Stomach (tissue), 9 donors: ENCODE measurements around the gene NOVA1. TPM values are rescaled to one million over a fixed set of nuclear protein-coding genes. Genes with fewer than 3 reads are reported as not detected.

ENCODE experiments used
- DNase-seq, 2 donors: peaks; one replicate each; pipeline versions ENCODE4 v3.0.0 to v3.0.0-alpha.2; 2013 to 2019
- H3K27ac ChIP-seq, 5 donors: fragments of 200-600 bp in 4 of 5; sonication (generic) in 4 of 5; one replicate each; pipeline ENCODE4 v1.5.1; 2013 to 2019; ENCODE audit warnings: mild to moderate bottlenecking in 1 of 5, moderate library complexity in 1 of 5
- H3K27me3 ChIP-seq, 3 donors: fragments of 200-600 bp; sonication (generic); one replicate each; pipeline ENCODE4 v1.5.1; 2017 to 2019; ENCODE audit warnings: mixed run types in 1 of 3
- H3K36me3 ChIP-seq, 4 donors: fragments of 200-600 bp; sonication (generic); 1 replicate in 3 of 4; 2 replicates in 1 of 4; pipeline ENCODE4 v1.5.1; 2016 to 2019
- H3K4me1 ChIP-seq, 4 donors: fragments of 200-600 bp; sonication (generic); one replicate each; pipeline ENCODE4 v1.5.1; 2016 to 2019
- H3K4me3 ChIP-seq, 4 donors: fragments of 200-600 bp; sonication (generic) in 3 of 4; one replicate each; pipeline ENCODE4 v1.5.1; 2016 to 2019; ENCODE audit warnings: mild to moderate bottlenecking in 1 of 4
- H3K9me3 ChIP-seq, 4 donors: fragments of 200-600 bp; sonication (generic); one replicate each; pipeline ENCODE4 v1.5.1; 2016 to 2019
- CTCF ChIP-seq, 7 experiments: fragments of 450-650 bp in 4 of 7; fragments of 200-600 bp in 3 of 7; sonication (generic) in 3 of 7; IDR thresholded peaks; one replicate each; pipeline ENCODE4 v1.5.1; 2016 to 2019; ENCODE audit warnings: antibody characterized with exemption in 7 of 7, control low read depth in 2 of 7, mild to moderate bottlenecking in 1 of 7
- EP300 ChIP-seq: sonication (generic); formaldehyde crosslinking; IDR thresholded peaks from one replicate; pipeline ENCODE4 v1.6.1; 2017; ENCODE audit warnings: antibody characterized with exemption
- POLR2A ChIP-seq, 4 donors: fragments of 450-650 bp; IDR thresholded peaks; one replicate each; pipeline ENCODE4 v1.6.1; 2016; ENCODE audit warnings: antibody characterized with exemption in 4 of 4, control low read depth in 2 of 4, mild to moderate bottlenecking in 1 of 4, moderate library complexity in 1 of 4
- POLR2AphosphoS5 ChIP-seq, 3 donors: sonication (generic); formaldehyde crosslinking; IDR thresholded peaks; one replicate each; pipeline ENCODE4 v1.6.1; 2016; ENCODE audit warnings: antibody characterized with exemption in 3 of 3
- WGBS, 5 donors: extraction: QIAGEN DNeasy Blood & Tissue Kit in 3 of 5; methylation state at CpG; one replicate each; pipeline versions ENCODE4 v1.1.5 to v1.1.7; 2013 to 2018; 5-methylcytosine and 5-hydroxymethylcytosine counted together
- intact Hi-C: fragments of 100-400 bp; cut with DNase I; formaldehyde crosslinking; loops from one replicate; pipeline ENCODE4 v1.15.1; 2023; ENCODE audit warnings: low total_unique reads
- polyA plus RNA-seq, 3 donors: library from polyadenylated mRNA; stranded (reverse); fragments of 200-250 nt; gene quantifications; one replicate each; pipeline ENCODE4 v1.2.3, GENCODE V29; 2013
- total RNA-seq, 5 donors: library from RNA; depleted of rRNA; stranded (reverse); fragments of >200 nt; gene quantifications; one replicate each; pipeline versions ENCODE4 v1.1.0 to v1.2.3, GENCODE V29; 2014 to 2016
- donor health status: healthy with polysubstance abuse.
- donor health status: Bipolar disorder and iron deficiency.
- donor health status: healthy.

Gene NOVA1
- total and polyA plus RNA-seq, 8 donors, result 1.0 to 25.1 (median 7.9) TPM

- WGBS, 5 donors, result 92 to 96% (median 93%) methylated on average over 4 of the region's 4 CpGs
- Histone ChIP-seq H3K36me3 (no peaks in the 10 kb centered on the region), H3K27me3 (peaks cover 0 to 23% (median 19%) of the 10 kb centered on the region in 3 donors), H3K4me3 (no peak overlapping the region), H3K4me1 (peaks cover 0 to 11% (median 4%) of the 10 kb centered on the region in 4 donors), H3K27ac (no peak overlapping the region), H3K9me3 (no peaks in the 10 kb centered on the region)
- intact Hi-C loops, result no loop called here
- no peak for TF ChIP-seq POLR2AphosphoS5 (IDR thresholded peaks at IDR 0.05)
- no peak for TF ChIP-seq POLR2A (IDR thresholded peaks at IDR 0.05)
- TF ChIP-seq CTCF (IDR thresholded peaks at IDR 0.05), result no peak
- TF ChIP-seq EP300, result no peak
- DNase-seq, result no peak
Observed at GRCh38 chr14:26593357-26593756, 4.5 kb downstream of the NOVA1 start.

- intact Hi-C loops, result no loop called here
- Histone ChIP-seq H3K27ac (no peak overlapping the region), H3K4me3 (no peak overlapping the region), H3K9me3 (no peaks in the 10 kb centered on the region), H3K4me1 (no peaks in the 10 kb centered on the region), H3K36me3 (no peaks in the 10 kb centered on the region), H3K27me3 (no peaks in the 10 kb centered on the region)
- WGBS, 5 donors, result 81 to 90% (median 85%) methylated on average over 1 of the region's 1 CpG
- no peak for DNase-seq
- TF ChIP-seq POLR2A (IDR thresholded peaks at IDR 0.05) (no peak), CTCF (IDR thresholded peaks at IDR 0.05) (no peak), EP300 (no peak), POLR2AphosphoS5 (IDR thresholded peaks at IDR 0.05) (no peak)
Observed at GRCh38 chr14:26589925-26590324, 7.9 kb downstream of the NOVA1 start.

DNA sequence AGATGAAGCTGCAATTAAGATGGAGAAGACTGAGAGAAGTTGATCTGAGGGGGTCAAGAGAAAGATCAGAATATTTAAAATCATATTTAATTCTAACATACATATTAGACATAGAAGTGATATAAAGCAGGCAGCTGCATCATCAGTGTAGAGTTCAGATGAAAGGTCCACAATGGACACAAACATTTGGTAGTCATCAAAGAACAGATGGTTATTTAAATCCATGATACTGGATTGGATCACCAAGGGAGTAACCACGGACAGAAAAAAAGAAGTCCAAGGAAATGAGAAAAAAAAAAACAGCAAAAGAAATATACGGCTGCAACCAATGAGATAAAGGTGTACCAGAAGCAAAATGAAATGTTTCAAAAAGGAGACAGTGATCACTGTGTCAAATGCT is 20.1 kb downstream of the NOVA1 start:
- Histone ChIP-seq H3K36me3 (no peaks in the 10 kb centered on the region), H3K4me1 (no peaks in the 10 kb centered on the region), H3K4me3 (no peak overlapping the region), H3K27ac (no peak overlapping the region), H3K27me3 (no peaks in the 10 kb centered on the region), H3K9me3 (no peaks in the 10 kb centered on the region)
- intact Hi-C loops, result no loop called here
- TF ChIP-seq CTCF (IDR thresholded peaks at IDR 0.05) (no peak), EP300 (no peak)
- whole genome bisulfite sequencing, 5 donors, result 64 to 73% (median 66%) methylated on average over 2 of the region's 2 CpGs
- no peak for DNase-seq

- DNase-seq, result no peak
- intact Hi-C loops, result no loop called here
- H3K27ac ChIP-seq, result no peak overlapping the region
- no peaks in the 10 kb centered on the region for H3K27me3 ChIP-seq
- H3K36me3 ChIP-seq, result no peaks in the 10 kb centered on the region
- no peak for TF ChIP-seq POLR2AphosphoS5 (IDR thresholded peaks at IDR 0.05)
- TF ChIP-seq POLR2A (IDR thresholded peaks at IDR 0.05), result no peak
- no peak for TF ChIP-seq EP300
- TF ChIP-seq CTCF (IDR thresholded peaks at IDR 0.05), result no peak
- 27 to 58% (median 46%) methylated on average over 1 of the region's 1 CpG for WGBS, 5 donors
- no peaks in the 10 kb centered on the region for H3K9me3 ChIP-seq
- no peak overlapping the region for H3K4me3 ChIP-seq
- peaks cover 0 to 9% (median 0%) of the 10 kb centered on the region in 4 donors for H3K4me1 ChIP-seq
Observed at GRCh38 chr14:26554069-26554772, 43.6 kb downstream of the NOVA1 start.
